CD4-positive, alpha-beta T cell treated with Interleukin-10 for 1 hour (primary cell): ENCODE data around the gene KIAA1671.

Source experiments
- DNase-seq: peaks from one replicate; pipeline ENCODE4 v3.0.0-alpha.2; 2020

Gene KIAA1671

GRCh38 chr22:25096638-25097405, 144.3 kb downstream of the KIAA1671 start:
- no peak for DNase-seq

GRCh38 chr22:25098445-25099081, 146.0 kb downstream of the KIAA1671 start:
- no peak for DNase-seq

GRCh38 chr22:25099202-25099601, 146.7 kb downstream of the KIAA1671 start:
- no peak for DNase-seq

- no peak for DNase-seq
Measured at GRCh38 chr22:25100402-25100801, 147.9 kb downstream of the KIAA1671 start.

- no peak for DNase-seq
Measured at GRCh38 chr22:25100948-25101347, 148.4 kb downstream of the KIAA1671 start.

GRCh38 chr22:25101501-25101900, 149.0 kb downstream of the KIAA1671 start:
- DNase-seq: no peak

GRCh38 chr22:25101986-25102385, 149.5 kb downstream of the KIAA1671 start:
- DNase-seq: no peak

- DNase-seq: no peak
Measured at GRCh38 chr22:25102722-25103121, 150.2 kb downstream of the KIAA1671 start.

- DNase-seq: no peak
Measured at GRCh38 chr22:25104367-25104766, 151.9 kb downstream of the KIAA1671 start.

- no peak for DNase-seq
Measured at GRCh38 chr22:25105817-25106650, 153.5 kb downstream of the KIAA1671 start.

- DNase-seq: no peak
Measured at GRCh38 chr22:25109878-25110595, 157.5 kb downstream of the KIAA1671 start.

GRCh38 chr22:25110596-25110845, 158.0 kb downstream of the KIAA1671 start:
- no peak for DNase-seq

- peak; percentile 55 for DNase-seq
Measured at GRCh38 chr22:25110846-25111578, 158.5 kb downstream of the KIAA1671 start.

GRCh38 chr22:25111579-25112517, 159.3 kb downstream of the KIAA1671 start:
- no peak for DNase-seq

- DNase-seq: no peak
Measured at GRCh38 chr22:25112538-25113253, 160.2 kb downstream of the KIAA1671 start.

- no peak for DNase-seq
Measured at GRCh38 chr22:25113316-25113721, 160.8 kb downstream of the KIAA1671 start.

- DNase-seq: no peak
Measured at GRCh38 chr22:25114369-25115362, 162.2 kb downstream of the KIAA1671 start.

GRCh38 chr22:25119609-25120008, 167.1 kb downstream of the KIAA1671 start:
- no peak for DNase-seq

- no peak for DNase-seq
Measured at GRCh38 chr22:25120093-25120561, 167.6 kb downstream of the KIAA1671 start.
